ENCODE results near the gene SLITRK1.

DNA sequence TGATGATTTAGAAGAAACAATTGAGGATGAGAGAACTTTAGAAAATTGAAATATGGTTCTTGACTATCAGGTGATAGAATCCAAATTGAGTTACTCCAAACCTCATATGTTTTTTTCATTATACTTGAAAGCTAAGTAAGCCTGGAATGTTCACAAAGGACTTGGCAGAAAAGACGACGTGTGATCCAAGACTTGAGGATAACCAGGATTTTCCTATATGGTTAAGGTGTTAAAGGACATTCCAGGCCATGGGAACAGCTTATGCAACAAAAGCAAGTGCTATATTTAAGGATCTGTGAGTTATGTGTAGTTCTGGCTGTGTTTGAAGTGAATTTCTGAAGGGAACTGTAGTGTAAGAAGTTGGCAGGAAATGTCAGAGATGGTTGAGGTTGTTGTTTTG is 52.5 kb downstream of the SLITRK1 start:
- no peak for TF ChIP-seq CTCF (conservative IDR thresholded peaks at IDR 0.05; ENCODE audit: low read length)
- TF ChIP-seq EZH2phosphoT487 (IDR thresholded peaks at IDR 0.05; ENCODE audit: borderline replicate concordance, low read depth, low read length): no peak
